ENCODE results near the gene IL2RA. TPM values are rescaled to one million over a fixed set of nuclear protein-coding genes. Genes with fewer than 3 reads are reported as not detected.

The IL2RA gene
- total RNA-seq, 1 experiment from 2014 or later = 0.59 TPM

GRCh38 chr10:6083523-6084475 lies 21.6 kb upstream of the IL2RA start:
- Histone ChIP-seq H3K27me3 (ENCODE audit: insufficient read depth, low read length) (peaks cover 14% of the 10 kb centered on the region; the same call in 1 of the 2 replicates), H3K4me1 (ENCODE audit: control insufficient read depth in 1 of 2, insufficient read depth in 2 of 2, low read length in 2 of 2) (peaks cover 0 to 4% of the 10 kb centered on the region in 2 experiments; a peak in 1 of 4 replicates), H3K4me3 (replicated peaks in 1 of 2; ENCODE audit: low read depth in 1 of 2, low read length in 2 of 2) (no peak overlapping the region), H3K36me3 (ENCODE audit: control insufficient read depth in 1 of 2, insufficient read depth in 2 of 2, low read length in 2 of 2) (no peaks in the 10 kb centered on the region), H3K9me2 (ENCODE audit: insufficient read depth) (no peaks in the 10 kb centered on the region), H3K4me2 (ENCODE audit: low read length) (no peak overlapping the region), H3K9ac (ENCODE audit: low read length) (no peak overlapping the region), H4K20me1 (ENCODE audit: insufficient read depth) (no peaks in the 10 kb centered on the region), H3K9me3 (ENCODE audit: control insufficient read depth in 1 of 2, insufficient read depth in 1 of 2, low read depth in 1 of 2, low read length in 2 of 2) (peaks cover 0 to 3% of the 10 kb centered on the region in 2 experiments; a peak in 1 of 4 replicates), H3K79me2 (ENCODE audit: insufficient read depth, low read length) (no peaks in the 10 kb centered on the region), H2AFZ (ENCODE audit: low read depth, low read length, poor library complexity, severe bottlenecking) (no peak overlapping the region), H3K27ac (ENCODE audit: low read depth, low read length) (no peak overlapping the region)
- TF ChIP-seq CBX3 (IDR thresholded peaks at IDR 0.05; ENCODE audit: low read depth) (no peak), REST (IDR thresholded peaks at IDR 0.05; ENCODE audit: low read depth) (no peak), POLR2AphosphoS5 (IDR thresholded peaks at IDR 0.05; ENCODE audit: low read depth, low read length) (no peak)
- POLR2A ChIA-PET = no interaction called here
- DNase-seq (ENCODE audit: low read depth, low spot score) (no peak), ATAC-seq (no peak)
- CTCF ChIA-PET = interaction anchor here (0.8 kb wide), 1 partner anchor 321 kb away, joined by 3 read pairs; no protein-coding TSS in a partner anchor
- RAD21 ChIA-PET (ENCODE audit: low non-redundant PET in 1 of 2, low total read pairs in 2 of 2, uncharacterized antibody in 2 of 2, unreplicated experiment in 2 of 2) = no interaction called here
- no TSS peak for BruUV-seq (replicated peaks)
- intact Hi-C loops (cut with micrococcal nuclease) = loop anchor here (10.0 kb wide), 1 partner anchor 109 kb away; the partner anchor contains the start of gene IL15RA

Measured in HCT116 (cell line).